Measurements from ENCODE around the gene EHD1.

The EHD1 gene

DNA sequence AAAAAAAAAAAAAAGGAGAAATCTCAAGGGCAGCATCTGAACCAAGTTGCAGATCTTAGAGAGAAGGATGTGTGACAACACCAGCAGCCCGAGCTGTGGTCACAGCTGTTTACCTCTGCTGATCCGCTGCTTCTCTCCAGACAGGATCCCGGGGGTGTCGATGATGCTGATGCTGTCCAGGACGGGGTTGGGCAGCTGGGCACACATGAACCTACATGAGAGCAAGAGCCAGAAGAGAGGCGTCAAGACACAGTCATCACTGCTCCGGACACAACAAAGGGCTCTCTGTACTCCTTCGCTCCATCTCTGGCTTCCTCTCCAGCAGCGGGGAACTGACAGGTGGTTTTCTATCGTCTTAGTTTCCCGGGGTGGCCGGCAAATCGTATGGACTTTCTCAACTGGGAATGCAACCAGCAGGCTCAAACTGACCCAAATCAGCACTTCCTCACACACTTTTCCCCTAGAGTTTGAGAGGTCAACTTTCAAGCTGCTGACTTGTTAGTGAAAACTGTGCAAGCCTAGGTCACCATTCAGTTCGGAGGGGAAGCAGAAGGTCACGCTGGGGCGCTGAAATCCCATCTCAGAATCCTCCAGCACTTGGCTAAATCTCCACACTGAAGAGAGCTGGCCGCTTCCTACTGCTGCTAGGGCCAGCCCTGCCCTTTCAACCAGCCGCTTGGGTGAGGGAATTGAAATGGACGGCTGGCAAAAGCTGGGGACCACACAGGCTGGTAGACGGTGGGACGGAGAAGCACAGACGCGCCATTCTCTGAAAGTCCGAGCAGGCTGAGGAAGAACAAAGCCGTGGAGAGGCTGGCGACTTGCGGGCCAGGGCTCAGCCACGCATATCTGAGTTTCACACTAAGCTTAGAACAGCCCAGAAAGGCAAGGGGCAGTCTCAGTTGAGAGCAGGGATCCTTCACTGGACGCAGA is 3.8 kb downstream of the EHD1 start:
- DNase-seq (ENCODE audit: low read depth, low spot score) = no peak

DNA sequence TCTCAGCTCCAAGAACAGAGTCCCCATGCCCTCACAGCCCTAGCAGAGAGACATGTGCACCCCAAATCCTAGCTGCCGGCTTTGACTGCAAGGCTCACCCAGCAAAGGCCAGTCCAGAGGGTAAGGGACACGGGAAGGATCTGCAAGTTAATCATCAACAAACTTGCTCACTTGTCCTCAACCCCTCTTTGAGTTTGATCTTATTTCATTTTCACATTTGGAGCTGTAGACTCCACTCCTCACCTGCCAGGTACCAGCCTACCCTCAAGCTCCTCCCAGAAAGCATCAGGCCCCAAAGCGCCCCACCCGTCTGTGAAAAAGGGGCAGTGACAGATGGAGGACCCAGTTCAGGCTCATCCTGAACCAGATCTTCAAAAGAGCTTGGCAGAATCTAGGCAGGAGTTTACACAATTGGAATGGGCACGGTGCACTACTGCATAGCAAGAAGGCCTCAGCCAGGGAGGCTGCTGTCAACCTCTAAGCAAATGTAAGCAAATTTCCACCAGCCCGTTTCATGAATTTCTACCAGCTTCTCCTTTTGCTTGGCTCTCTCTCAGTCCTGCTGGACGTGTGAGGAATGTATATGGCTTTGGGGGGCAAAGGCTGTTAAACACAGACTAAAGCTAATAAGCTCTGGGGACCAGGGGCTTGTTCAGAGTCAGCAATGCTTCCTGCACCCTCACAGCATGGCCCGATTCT is 5.5 kb downstream of the EHD1 start:
- no peak for DNase-seq (ENCODE audit: low read depth, low spot score)

DNA sequence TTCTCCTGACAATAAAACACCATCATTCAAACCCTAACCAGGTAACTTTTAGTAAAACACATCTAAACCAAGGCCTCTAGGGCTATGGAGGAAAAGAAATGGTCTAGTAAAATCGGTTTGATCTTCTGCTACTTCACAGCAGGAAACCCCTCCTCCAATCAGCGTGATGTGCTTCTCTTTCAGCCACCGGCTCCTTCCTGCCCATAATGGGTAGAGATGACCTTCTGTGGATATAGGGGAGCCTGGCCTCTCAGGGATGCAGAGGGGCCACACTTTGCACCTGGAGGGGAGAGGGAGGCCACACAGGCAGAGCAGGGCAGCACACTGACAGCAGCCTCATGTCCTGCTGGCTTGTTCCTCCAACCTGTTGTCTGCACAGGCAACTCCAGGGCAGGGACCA is 6.9 kb downstream of the EHD1 start:
- no peak for DNase-seq (ENCODE audit: low read depth, low spot score)

DNA sequence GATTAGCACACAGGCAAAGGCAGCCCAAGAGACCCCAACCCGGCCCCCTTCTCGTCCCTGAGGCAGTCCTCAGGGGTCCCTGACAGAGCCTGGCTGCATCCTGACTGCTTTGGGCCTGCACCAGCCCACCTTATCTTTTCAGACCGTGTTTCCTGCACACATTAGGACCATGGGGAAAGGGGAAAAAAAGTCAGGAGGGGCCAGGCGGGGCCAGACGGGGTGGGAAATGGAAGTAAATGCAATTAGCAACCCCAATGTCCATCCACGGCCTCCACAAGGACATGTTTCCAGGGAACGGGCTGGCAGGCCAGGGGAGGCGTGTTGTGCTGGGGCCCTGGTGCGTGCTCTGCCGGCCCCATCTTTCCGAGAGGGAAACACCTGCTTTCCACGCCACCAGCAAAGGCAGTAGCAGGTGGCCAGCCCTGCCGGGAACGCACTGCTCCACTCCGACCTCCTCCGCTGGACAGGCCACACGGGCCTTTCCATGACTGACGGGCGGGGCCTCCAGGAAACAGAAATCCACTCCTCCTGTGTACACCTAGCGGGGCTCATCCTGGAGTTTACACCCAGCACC is 7.4 kb downstream of the EHD1 start:
- no peak for DNase-seq (ENCODE audit: low read depth, low spot score)

DNA sequence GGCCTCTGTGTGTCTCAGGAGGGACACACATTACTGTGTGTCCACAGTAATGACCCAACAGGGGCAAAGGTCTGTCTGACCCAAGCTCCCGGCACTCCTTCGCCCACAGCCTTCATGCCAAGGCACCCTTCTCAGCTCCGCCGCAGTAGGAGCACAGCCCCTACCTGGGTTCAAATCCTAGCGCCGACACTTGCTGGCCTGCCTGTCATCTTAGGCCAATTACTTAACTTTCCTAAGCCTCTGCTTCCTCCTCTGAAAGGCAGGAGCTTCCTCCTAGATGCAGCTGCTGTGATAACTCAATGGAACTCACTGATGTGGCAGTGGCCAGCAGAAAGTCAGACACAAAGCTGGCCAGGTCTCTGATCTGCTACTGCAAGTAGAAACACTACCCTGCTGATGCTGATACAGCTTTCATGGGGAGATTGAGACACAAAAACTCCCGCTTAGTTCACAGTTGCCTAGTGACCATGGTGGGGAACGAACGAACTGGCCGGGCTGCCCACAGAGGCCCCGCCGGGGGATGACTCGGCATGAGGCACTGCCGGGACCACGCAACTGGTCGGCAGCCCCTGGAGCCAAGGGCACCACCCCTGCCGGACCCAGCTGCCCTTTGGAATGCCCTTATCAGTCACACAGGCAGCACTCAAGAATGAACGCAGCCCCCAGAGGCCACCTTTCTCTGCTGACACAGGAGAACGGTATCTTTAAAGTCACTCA is 8.1 kb downstream of the EHD1 start:
- no peak for DNase-seq (ENCODE audit: low read depth, low spot score)

DNA sequence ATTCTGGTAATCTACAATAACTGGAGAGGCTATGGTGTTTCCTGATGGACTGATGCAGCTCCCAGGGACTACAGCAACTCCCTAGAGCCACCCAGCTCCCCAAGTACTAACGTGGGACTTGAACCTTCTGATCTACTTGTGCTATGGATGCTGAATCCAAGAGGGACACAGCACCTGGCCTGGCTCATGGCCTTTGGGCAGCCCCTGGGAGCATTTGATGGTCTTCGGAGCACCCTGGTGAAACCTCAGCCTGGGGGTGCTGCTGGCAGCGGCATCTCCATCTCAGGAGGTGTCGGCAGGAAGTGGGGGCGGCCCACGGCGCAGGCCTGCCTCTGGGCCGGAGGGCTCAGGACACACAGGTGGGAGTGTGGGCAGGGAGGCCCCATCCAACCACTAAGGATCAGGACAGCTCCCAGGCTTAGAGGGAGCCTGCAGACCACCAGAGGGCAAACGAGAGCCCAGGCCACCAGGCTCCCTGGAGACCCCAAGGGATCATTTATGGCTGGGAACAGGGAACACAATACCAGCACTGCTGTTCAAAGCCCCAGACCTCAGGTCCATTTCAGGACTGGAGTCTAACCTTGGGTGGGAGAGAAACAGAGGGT is 8.7 kb downstream of the EHD1 start:
- DNase-seq (ENCODE audit: low read depth, low spot score) = no peak

DNA sequence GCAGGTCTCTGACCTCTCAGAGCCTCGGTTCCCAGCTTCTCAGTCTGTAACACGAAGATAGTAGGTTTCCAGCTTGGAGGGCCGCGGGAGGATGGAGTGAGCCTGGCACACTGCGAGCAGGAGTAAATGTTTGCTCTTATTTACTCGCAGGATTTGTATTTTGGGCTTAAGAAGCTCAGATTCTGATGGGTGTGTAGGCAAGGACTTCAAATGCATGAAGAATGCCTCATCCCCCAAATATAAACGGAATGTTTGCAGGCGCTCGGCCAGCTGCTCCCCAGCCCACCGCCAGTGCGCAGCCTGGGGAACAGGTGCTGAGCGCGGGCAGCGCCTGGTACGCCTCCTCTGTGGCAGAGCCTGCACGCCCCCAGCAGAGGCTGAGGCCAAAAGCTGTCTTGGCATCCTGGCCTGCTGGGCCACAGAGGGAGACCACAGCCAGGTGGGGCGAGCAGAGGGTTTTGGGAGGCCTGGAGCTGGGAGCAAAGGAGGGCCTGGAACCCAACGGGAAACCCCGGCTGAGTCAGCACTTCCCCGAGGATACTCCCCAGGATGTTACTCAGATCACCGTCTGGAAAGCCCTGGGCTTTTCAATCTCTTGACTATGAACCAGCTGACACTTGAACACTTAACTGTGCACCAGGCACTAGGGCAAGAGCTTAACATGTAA is 9.4 kb downstream of the EHD1 start:
- DNase-seq (ENCODE audit: low read depth, low spot score) = no peak

DNA sequence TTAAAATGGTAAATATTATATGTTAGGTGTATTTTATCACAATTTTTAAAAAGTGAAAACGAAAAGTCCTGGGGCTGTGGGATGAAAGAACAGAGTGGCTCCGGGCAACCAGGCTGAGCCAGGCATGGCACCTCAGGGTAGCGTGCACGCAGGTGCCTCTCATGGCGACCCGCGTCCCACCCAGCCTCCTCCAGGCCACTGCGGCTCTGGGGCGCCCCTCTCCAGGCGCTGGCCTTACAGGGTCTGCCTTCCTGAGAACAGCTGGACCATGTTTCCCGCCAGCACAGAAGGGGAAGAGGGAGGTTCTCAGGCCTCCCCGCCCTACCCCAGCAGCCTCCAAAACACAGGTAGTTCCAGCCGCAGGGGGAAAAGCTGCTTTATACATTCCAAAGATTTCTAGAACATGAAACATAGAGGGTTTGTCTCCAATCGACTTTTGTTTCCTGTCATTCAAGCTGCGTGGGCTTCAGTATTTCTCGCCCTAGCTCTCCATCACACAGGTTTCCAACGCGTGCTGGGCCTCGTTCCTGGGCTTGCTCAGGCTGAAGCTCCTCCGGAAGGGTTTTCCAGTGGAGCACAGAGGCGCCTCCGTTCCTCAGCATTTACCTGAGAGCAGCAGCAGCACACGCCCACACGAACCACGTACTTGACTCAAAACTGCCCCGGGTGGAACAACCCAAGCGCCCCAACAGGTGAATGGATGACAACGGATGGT is 10.5 kb downstream of the EHD1 start:
- DNase-seq (ENCODE audit: low read depth, low spot score) = no peak

DNA sequence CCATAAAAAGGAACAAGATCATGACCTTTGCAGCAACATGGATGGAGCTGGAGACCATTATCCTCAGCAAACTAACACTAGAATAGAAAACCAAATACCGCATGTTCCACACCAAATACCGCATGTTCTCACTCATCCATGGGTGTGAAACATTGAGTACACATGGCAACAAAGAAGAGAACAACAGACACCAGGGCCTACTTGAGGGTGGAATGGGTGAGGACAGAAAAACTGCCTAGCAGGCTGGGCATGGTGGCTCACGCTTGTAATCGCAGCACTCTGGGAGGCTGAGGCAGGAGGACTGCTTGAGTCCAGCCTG is 12.3 kb downstream of the EHD1 start:
- DNase-seq (ENCODE audit: low read depth, low spot score) = no peak

DNA sequence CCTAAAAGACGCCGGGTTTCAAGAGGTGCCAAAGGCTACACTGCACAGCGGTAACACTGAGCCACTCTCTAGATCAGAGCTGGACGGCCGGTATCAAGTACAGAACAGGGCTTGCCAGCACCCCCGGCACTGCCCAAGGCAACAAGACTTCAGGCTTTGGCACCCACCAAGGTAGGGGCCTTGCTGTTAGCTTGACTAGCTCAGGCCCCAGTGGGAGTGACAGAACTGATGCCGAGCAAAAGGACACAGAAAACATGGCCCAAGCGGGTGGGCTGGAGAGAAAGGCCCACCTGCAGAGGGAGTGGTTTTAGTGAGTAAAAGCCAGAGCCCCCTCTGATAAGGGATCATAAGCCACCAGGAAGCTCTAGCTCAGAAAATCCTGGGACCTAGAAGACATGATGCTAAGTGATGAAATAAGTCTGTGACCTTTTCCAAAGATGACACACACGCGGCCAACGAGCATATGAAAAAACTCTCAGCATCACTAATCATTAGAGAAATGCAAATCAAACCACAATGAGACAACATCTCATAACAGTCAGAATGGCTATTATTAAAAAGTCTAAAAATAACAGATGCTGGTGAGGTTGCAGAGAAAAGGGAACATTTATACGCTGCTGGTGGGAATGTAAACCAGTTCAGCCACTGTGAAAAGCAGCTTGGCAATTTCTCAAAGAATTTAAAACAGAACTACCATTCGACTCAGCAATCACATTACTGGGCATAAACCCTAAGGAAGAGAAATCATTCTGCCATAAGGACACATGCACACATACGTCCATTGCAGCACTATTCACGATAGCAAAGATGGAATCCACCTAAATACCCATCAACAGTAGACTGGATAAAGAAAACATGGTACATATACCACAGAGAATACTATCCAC is 12.9 kb downstream of the EHD1 start:
- DNase-seq (ENCODE audit: low read depth, low spot score) = no peak

DNA sequence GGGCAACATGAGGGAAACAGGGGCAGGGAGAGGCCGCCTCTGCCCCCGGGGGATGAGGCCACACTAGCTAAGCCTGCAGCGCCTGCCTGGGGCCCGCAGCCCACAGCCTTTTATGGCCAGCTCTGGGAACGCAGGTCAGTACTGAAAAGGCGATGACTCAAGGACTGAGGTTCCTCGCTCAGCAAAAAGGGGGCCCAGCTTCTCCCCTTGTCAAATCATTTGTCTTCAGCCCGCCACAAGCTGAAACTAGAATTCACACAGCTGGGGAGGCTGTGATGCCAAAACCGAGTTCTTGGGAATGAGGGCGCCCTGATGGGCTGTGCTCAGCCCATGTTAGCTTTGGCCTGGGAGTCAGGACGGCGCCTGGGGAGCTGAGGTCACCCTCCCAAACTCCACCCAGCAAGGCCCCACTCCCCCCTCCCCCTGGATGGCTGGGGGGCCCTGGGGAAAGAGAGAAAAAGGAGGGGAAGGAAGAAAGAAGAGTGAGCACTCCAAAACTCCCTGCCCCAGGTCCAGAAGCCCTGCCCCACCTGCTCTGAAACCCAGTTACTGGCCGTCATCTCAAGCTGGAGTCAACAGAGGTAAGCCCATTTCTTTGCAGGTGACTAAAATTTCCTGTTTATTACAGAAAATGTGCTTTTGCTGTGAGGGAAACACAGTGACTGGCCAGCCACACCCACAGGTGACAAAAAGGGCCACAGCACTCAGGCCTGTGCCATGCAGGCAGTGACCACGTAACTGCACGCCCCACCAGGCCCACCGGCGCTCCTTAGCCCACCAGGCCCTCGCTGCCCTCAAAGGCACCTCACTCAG is 13.7 kb downstream of the EHD1 start:
- DNase-seq (ENCODE audit: low read depth, low spot score) = no peak

DNA sequence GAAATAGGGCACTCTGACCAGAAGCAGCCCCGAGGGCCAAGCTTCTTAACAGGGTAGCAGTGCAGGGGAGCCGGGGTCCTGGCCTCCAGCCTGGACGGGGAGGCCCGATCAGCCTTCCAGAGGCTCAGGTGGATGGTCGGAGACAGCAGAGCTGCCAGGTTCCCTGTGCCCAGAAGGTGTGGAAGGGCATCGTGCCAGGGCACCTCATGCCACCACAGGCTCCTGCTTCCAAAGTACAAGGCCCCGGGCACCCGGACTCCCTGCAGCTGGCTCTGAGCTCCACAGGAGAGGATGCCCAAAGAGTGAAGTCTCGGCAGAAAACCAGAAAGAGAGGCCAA is 14.3 kb downstream of the EHD1 start:
- no peak for DNase-seq (ENCODE audit: low read depth, low spot score)

DNA sequence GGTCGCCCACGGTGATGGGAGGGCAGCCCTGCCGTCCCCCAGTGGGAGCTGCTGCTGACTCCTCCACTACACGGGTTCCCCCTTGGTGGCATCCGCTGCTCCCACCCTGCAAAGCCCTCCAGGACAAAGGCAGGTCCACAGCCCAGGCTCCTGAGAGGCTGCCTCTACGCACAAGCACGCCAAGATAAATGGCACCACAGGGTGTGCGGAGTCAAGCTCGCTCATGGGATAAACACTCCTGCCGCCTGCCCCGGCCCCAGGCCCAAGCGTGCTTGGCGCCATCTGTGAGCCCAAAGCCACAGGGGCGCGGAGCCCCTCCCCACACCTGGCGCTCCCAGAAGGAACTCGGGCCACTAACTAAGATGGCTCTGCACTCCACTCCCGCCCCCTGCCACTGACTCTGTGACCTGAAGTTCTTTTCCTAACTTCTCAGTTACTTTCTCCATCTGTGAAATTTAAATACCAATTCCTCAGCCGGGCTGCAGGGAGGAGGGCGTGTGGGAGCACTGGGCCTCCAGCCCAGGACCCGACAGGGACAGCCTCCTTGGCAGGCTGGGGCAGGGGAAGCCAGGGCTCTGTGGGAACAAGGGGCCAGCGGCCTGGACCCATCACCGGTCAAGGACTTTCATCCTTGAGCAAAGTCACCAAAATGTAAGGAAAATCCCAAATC is 14.9 kb downstream of the EHD1 start:
- no peak for DNase-seq (ENCODE audit: low read depth, low spot score)

DNA sequence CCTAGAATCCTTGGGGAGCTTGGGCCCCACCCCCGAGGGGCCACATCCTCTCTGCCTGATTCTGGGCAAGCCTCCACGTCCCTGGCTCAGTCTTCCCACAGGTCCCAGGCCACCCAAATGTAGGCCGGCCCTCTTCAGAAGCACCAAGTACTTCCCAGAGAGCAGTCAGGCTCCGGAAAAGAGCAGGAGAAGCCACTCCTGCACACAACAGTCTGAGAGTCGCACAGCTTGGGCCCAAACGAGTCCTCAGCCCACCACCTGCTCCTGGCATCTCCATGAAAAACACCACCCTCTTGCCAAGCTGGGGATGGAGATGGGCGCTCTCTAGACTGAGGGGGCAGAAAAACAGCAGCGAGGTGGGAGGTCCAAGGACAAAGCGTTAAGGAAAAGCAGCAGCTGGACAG is 15.4 kb downstream of the EHD1 start:
- DNase-seq (ENCODE audit: low read depth, low spot score) = no peak

DNA sequence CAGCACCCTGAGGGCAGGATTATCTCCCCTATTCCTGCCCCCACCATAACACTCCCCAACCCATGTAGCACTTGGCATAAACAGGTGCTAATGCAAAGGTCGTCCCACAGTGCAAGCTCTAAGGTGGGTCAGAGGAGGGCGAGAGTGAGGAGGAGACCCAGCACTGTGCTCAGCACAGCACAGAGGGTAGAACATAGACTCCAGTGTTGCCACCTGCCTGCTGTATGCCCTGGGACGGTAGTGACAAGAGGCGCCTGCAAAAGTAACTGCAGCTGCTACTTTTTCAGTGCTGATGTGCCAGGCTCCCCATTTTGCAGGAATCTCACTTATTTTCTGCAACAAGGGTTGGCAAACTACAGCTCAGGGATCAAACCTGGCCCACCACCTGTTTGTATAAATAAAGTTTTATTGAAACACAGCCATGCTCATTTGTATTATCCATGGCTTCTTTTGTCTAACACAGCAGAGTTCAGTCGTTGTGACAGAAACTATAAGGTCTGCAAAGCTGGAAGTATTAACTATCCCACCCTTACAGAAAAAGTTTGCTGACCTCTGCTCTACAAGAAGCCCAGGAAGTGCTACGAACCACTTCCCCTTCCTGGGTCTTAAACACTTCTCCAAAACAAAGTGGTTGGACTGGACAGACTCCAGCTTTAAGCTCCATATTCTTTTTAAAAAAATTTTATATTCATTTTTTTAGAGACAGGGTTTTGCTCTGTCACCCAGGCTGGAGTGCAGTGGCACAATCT is 17.0 kb downstream of the EHD1 start:
- DNase-seq (ENCODE audit: low read depth, low spot score) = no peak

DNA sequence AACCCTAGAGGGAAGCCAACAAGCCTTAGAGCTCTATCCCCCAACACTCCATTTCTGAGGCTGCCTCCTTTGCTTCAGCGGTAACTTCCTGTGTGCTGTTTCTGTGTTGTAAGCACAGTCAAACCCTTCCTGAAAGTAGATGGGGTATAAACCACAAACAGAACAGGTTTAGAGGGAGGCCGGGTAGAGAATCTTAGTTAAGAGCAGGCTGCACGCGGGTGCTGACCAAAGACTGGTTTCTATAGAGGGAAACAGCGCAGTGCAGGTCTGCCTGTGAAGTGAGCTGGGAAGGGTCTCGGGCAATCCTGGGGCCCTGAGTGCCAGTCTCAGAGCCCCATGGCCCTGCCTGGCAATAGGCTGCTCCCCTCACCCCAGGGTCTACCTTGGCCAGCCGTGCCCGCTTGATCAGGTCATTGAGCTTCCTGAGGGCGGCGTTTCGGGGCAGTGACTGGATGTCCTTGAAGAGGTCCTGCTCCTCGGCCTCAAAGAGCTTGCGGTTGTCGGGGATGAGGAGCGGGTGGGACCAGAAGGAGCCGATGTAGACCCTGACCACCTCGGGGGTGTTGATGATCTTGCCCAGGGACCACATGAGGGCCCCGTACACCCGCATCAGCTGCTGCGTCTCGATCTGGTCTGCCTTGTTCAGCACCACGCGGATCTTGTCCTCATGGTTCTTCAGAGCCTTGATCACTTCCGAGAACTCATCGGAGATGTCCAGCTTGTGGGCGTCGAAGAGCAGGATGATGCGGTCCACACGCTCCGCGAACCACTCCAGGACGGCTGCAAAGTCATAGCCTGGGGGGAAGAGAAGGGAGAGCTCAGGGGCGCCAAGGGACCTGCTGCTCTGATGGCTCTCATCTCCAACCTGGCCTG is 18.6 kb downstream of the EHD1 start:
- no peak for DNase-seq (ENCODE audit: low read depth, low spot score)

Measured in smooth muscle cell of the brain vasculature (primary cell).